ENCODE results near the gene VWA3B.
"Not testable (repeated sequence)": the region's sequence is repeated elsewhere in the genome, so short reads cannot be mapped to it uniquely, and the experiment has no call there.

DNA sequence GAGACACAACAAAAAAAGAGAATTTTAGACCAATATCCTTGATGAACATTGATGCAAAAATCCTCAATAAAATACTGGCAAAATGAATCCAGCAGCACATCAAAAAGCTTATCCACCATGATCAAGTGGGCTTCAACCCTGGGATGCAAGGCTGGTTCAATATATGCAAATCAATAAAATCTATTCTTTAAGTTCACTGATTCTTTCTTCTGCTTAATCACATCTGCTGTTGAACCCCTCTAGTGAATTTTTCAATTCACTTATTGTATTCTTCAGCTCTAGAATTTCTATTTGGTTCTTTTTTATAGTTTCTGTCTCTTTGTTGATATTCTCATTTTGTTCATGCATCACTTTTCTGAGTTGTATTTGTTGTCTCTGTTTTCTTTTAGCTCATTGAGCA is 181.3 kb downstream of the VWA3B start:
- not testable (repeated sequence) for TF ChIP-seq ISL1, RARB, GLIS3 (CRISPR knock-in tag; IDR thresholded peaks at IDR 0.05)
- TF ChIP-seq, protein P1, sequence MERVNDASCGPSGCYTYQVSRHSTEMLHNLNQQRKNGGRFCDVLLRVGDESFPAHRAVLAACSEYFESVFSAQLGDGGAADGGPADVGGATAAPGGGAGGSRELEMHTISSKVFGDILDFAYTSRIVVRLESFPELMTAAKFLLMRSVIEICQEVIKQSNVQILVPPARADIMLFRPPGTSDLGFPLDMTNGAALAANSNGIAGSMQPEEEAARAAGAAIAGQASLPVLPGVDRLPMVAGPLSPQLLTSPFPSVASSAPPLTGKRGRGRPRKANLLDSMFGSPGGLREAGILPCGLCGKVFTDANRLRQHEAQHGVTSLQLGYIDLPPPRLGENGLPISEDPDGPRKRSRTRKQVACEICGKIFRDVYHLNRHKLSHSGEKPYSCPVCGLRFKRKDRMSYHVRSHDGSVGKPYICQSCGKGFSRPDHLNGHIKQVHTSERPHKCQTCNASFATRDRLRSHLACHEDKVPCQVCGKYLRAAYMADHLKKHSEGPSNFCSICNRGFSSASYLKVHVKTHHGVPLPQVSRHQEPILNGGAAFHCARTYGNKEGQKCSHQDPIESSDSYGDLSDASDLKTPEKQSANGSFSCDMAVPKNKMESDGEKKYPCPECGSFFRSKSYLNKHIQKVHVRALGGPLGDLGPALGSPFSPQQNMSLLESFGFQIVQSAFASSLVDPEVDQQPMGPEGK (CRISPR knock-in tag; IDR thresholded peaks at IDR 0.05; ENCODE audit: borderline replicate concordance) = not testable (repeated sequence)

Data from SK-N-SH treated with all-trans-retinoic acid at 6 μM for 48 hours (cell line).